GM12878 (cell line): ENCODE data around the gene KAZN. TPM values are rescaled to one million over a fixed set of nuclear protein-coding genes. Genes with fewer than 3 reads are reported as not detected.

Experiments
- ATAC-seq: fragments of 200-7000 bp; cut with Tn5 transposase; 3 replicates; pipeline ENCODE4 v1.9.1; 2020; ENCODE audit warnings: mild to moderate bottlenecking, moderate library complexity
- BruUV-seq: library from RNA; stranded (reverse); fragments of 400-500 nt; replicated peaks from 2 replicates; lab custom pipeline; 2021; lab: Mats Ljungman, UMichigan
- CTCF ChIA-PET: fragments of 300-600 bp; sonication (Branson Sonifier 250); formaldehyde crosslinking; extraction: SDS; loops from one replicate; lab custom pipeline; 2021; ENCODE audit warnings: inconsistent platforms; lab: Yijun Ruan, JAX
- POLR2A ChIA-PET: fragments of 350-600 bp; formaldehyde crosslinking; extraction: SDS; loops from one replicate; lab custom pipeline; 2021; ENCODE audit warnings: inconsistent platforms; lab: Charles Lee
- RAD21 ChIA-PET: fragments of 300-600 bp; sonication (Branson Sonifier 250); formaldehyde crosslinking; loops from one replicate; lab custom pipeline; 2023; ENCODE audit warnings: antibody characterized with exemption; ENCODE audit not compliant: unreplicated experiment; lab: Charles Lee
- SMC1A ChIA-PET: fragments of 300-600 bp; sonication (Branson Sonifier 250); formaldehyde crosslinking; loops from one replicate; lab custom pipeline; 2023; ENCODE audit not compliant: unreplicated experiment, uncharacterized antibody; lab: Charles Lee
- DNase-seq: peaks from one replicate; pipeline ENCODE4 v3.0.0-alpha.2; 2011; ENCODE audit warnings: low read depth, low spot score
- FAIRE-seq: peaks from 3 replicates; lab custom pipeline; 2011; peaks lifted over from hg19 to GRCh38; lab: Jason Lieb, UNC
- H2AFZ ChIP-seq: 2 replicates; pipeline ENCODE4 v1.6.0; 2011; ENCODE audit warnings: low read depth, low read length, control low read depth; ENCODE audit not compliant: control insufficient read depth
- H3K27ac ChIP-seq: 2 replicates; pipeline ENCODE4 v1.5.1; 2011; ENCODE audit warnings: control low read depth; ENCODE audit not compliant: control insufficient read depth, insufficient read depth
- H3K27me3 ChIP-seq, 2 experiments: replicated peaks in 1 of 2; 2 replicates each; pipeline versions ENCODE4 v1.6.0 to v1.6.1; 2011; ENCODE audit warnings: low read length in 1 of 2; ENCODE audit not compliant: control insufficient read depth in 2 of 2, insufficient read depth in 2 of 2
- H3K36me3 ChIP-seq, 2 experiments: 2 replicates each; pipeline ENCODE4 v1.5.1; 2011; ENCODE audit warnings: low read length in 1 of 2; ENCODE audit not compliant: control insufficient read depth in 2 of 2, insufficient read depth in 2 of 2
- H3K4me1 ChIP-seq: 2 replicates; pipeline ENCODE4 v1.6.1; 2011; ENCODE audit warnings: mild to moderate bottlenecking, low read length, moderate library complexity, mixed read lengths; ENCODE audit not compliant: control insufficient read depth, insufficient read depth
- H3K4me2 ChIP-seq: 2 replicates; pipeline ENCODE4 v1.6.0; 2011; ENCODE audit warnings: control low read depth; ENCODE audit not compliant: control insufficient read depth, insufficient read depth
- H3K4me3 ChIP-seq: fragments of 200-600 bp; sonication (generic); 2 replicates; pipeline ENCODE4 v1.5.1; 2016
- H3K79me2 ChIP-seq: 2 replicates; pipeline ENCODE4 v1.6.0; 2011; ENCODE audit warnings: low read length; ENCODE audit not compliant: control insufficient read depth, insufficient read depth
- H3K9ac ChIP-seq: 2 replicates; pipeline ENCODE4 v1.8.0; 2011; ENCODE audit warnings: low read length, control low read depth, mixed read lengths; ENCODE audit not compliant: control insufficient read depth, insufficient read depth
- H3K9me3 ChIP-seq: replicated peaks from 3 replicates; pipeline ENCODE4 v1.5.1; 2011; ENCODE audit warnings: mild to moderate bottlenecking, low read length; ENCODE audit not compliant: control insufficient read depth, insufficient read depth
- H4K20me1 ChIP-seq: 2 replicates; pipeline ENCODE4 v1.6.0; 2011; ENCODE audit not compliant: control insufficient read depth, insufficient read depth
- ASH2L ChIP-seq: fragments of 300-600, 200-600 bp; sonication (generic); IDR thresholded peaks from 2 replicates; pipeline ENCODE4 v1.6.1; 2017; ENCODE audit warnings: low read depth, mild to moderate bottlenecking, borderline replicate concordance
- BCL3 ChIP-seq: IDR thresholded peaks from 2 replicates; pipeline ENCODE4 v1.6.1; 2011; ENCODE audit warnings: borderline replicate concordance, low read depth, mild to moderate bottlenecking, moderate library complexity, low read length; ENCODE audit not compliant: insufficient read depth, poor library complexity, severe bottlenecking
- CREM ChIP-seq: IDR thresholded peaks from 2 replicates; pipeline ENCODE4 v1.6.1; 2014; ENCODE audit warnings: antibody characterized with exemption, low read depth
- HCFC1 ChIP-seq: fragments of 150-350 bp; IDR thresholded peaks from 2 replicates; pipeline ENCODE4 v1.6.1; 2014; ENCODE audit warnings: low read length
- HDAC6 ChIP-seq: fragments of 200-600 bp; sonication (generic); IDR thresholded peaks from one replicate; pipeline ENCODE4 v1.8.0; 2017; ENCODE audit warnings: antibody characterized with exemption; ENCODE audit not compliant: unreplicated experiment
- KDM1A ChIP-seq: fragments of 200-600 bp; sonication (generic); IDR thresholded peaks from 2 replicates; pipeline ENCODE4 v1.6.1; 2016; ENCODE audit warnings: borderline replicate concordance
- MYB ChIP-seq: fragments of 150-350 bp; IDR thresholded peaks from 2 replicates; pipeline ENCODE4 v1.6.1; 2014; ENCODE audit warnings: mild to moderate bottlenecking, low read depth, low read length, borderline replicate concordance
- NBN ChIP-seq: fragments of 450-650 bp; IDR thresholded peaks from 2 replicates; pipeline ENCODE4 v1.6.1; 2016
- NFYB ChIP-seq: IDR thresholded peaks from 2 replicates; pipeline ENCODE4 v1.6.1; 2011; ENCODE audit warnings: low read depth, mild to moderate bottlenecking, low read length, improper control_type of control experiment, moderate library complexity; ENCODE audit not compliant: insufficient read depth
- RUNX3 ChIP-seq: IDR thresholded peaks from 2 replicates; pipeline ENCODE4 v1.6.1; 2012; ENCODE audit warnings: low read length, inconsistent platforms
- ZNF207 ChIP-seq: fragments of 450-650 bp; IDR thresholded peaks from 2 replicates; pipeline ENCODE4 v1.6.1; 2014; ENCODE audit warnings: antibody characterized with exemption, mild to moderate bottlenecking, borderline replicate concordance
- ZNF384 ChIP-seq: IDR thresholded peaks from 2 replicates; pipeline ENCODE4 v1.6.1; 2012; ENCODE audit warnings: low read depth, mild to moderate bottlenecking, low read length, improper control_type of control experiment, borderline replicate concordance
- ZNF622 ChIP-seq: fragments of 450-650 bp; IDR thresholded peaks from 2 replicates; pipeline ENCODE4 v1.6.1; 2017; ENCODE audit warnings: mild to moderate bottlenecking, inconsistent platforms
- WGBS: methylation state at CpG from one replicate; pipeline ENCODE4 v1.1.6; 2016; ENCODE audit warnings: low lambda C conversion rate; ENCODE audit not compliant: insufficient replicate concordance, insufficient coverage; ENCODE audit errors: missing lambda C conversion rate; 5-methylcytosine and 5-hydroxymethylcytosine counted together
- in situ Hi-C: fragments of 300-500 bp; cut with MboI; formaldehyde crosslinking; loops from 9 replicates; pipeline ENCODE4 v1.14.3; 2018; ENCODE audit warnings: mixed read lengths
- intact Hi-C: fragments of 100-400 bp; cut with micrococcal nuclease; formaldehyde crosslinking; loops from one replicate; pipeline ENCODE4 v1.14.2; 2022; ENCODE audit not compliant: unreplicated experiment
- polyA plus RNA-seq, 11 experiments: library from polyadenylated mRNA; depleted of rRNA in 4 of 11; unstranded in 6 of 11; stranded (reverse) in 5 of 11; fragments of >200 nt; fragmentation: Nextera tagmentation in 4 of 11; fragmentation: Illumina TruSeq in 1 of 11; extraction: Ambion mirVana in 4 of 11; extraction: Trizol in 1 of 11; gene quantifications; 1 replicate in 1 of 11; 2 replicates in 10 of 11; pipeline versions ENCODE4 v1.2.1 to v1.2.3, GENCODE V29; 2011 to 2016; ENCODE audit warnings: inconsistent platforms in 2 of 11, missing spikeins in 2 of 11, low read depth in 1 of 11
- total RNA-seq, 4 experiments: library from RNA; depleted of rRNA in 3 of 4; stranded (reverse); fragments of >200 nt in 3 of 4; fragmentation: Illumina TruSeq in 1 of 4; extraction: Trizol in 1 of 4; gene quantifications; 2 replicates each; pipeline versions ENCODE4 v1.2.1 to v1.2.3, GENCODE V29; 2013 to 2021
- TF ChIP-seq, protein P1 (sequence below): IDR thresholded peaks from 2 replicates; pipeline ENCODE4 v1.6.1; 2012; ENCODE audit warnings: mild to moderate bottlenecking, low read depth, low read length
- TF ChIP-seq, protein P2 (sequence below): fragments of 450-650 bp; IDR thresholded peaks from 2 replicates; pipeline ENCODE4 v1.6.1; 2017; ENCODE audit warnings: mild to moderate bottlenecking, moderate library complexity

The KAZN gene
- total and polyA plus RNA-seq, 10 of the 15 experiments (the other 5 are each of a cell fraction or from before 2014, with no cell fraction given): 0.72 to 4.0 (median 1.2) TPM

DNA sequence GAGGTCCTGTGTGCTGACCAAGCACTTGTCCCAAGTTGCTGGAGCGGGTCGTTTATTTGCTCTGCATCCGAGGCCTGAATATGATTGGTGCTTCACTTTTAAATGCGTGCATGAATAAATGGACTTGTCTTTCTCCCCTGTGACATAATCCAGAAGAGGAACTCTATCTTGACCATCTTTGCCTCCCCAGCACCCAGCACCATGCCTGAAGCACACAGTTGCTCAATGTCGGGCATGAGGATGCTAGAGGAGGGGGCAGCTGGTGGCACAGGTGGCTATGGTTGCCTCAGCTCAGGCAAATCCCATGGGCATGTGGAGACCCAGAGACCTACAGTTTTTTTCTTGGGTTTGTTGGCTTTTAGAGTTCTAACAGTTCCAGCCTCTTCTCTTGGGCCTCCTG is 142.6 kb downstream of the KAZN start:
- H4K20me1 ChIP-seq: no peaks in the 10 kb centered on the region
- no peak overlapping the region for H3K4me2 ChIP-seq
- RAD21 ChIA-PET: interaction anchor here (0.6 to 2.0 kb wide), 4 partner anchors 8 to 141 kb away, joined by 3 to 8 read pairs (median 4); no protein-coding TSS in a partner anchor
- 34% methylated on average over 5 of the region's 5 CpGs for WGBS
- intact Hi-C loops: loop anchor here (5.0 kb wide), 1 partner anchor 224 kb away; no protein-coding TSS in a partner anchor
- no peak overlapping the region for H2AFZ ChIP-seq
- in situ Hi-C loops: no loop called here
- no TSS peak for BruUV-seq
- POLR2A ChIA-PET: interaction anchor here (0.7 to 0.9 kb wide), 2 partner anchors 18 to 142 kb away, joined by 3 read pairs; no protein-coding TSS in a partner anchor
- H3K36me3 ChIP-seq: no peaks in the 10 kb centered on the region
- H3K4me1 ChIP-seq: peaks cover 13% of the 10 kb centered on the region
- no peaks in the 10 kb centered on the region for H3K9me3 ChIP-seq
- SMC1A ChIA-PET: interaction anchor here (0.7 to 2.1 kb wide), 5 partner anchors 8 to 69 kb away, joined by 3 to 10 read pairs (median 3); no protein-coding TSS in a partner anchor
- no peak overlapping the region for H3K4me3 ChIP-seq
- CTCF ChIA-PET: interaction anchor here (0.7 to 1.6 kb wide), 3 partner anchors 9 to 141 kb away, joined by 3 to 4 read pairs (median 4); no protein-coding TSS in a partner anchor
- H3K9ac ChIP-seq: no peak overlapping the region
- no peaks in the 10 kb centered on the region for H3K79me2 ChIP-seq
- DNase-seq (no peak), FAIRE-seq (no peak), ATAC-seq (no peak)
- H3K27ac ChIP-seq: no peak overlapping the region
- no peaks in the 10 kb centered on the region for H3K27me3 ChIP-seq
- TF ChIP-seq BCL3 (no peak), ZNF622 (no peak), ZNF384 (no peak), CREM (no peak), NFYB (no peak), KDM1A (no peak), ASH2L (no peak), HDAC6 (no peak), ZNF207 (no peak), NBN (no peak), MYB (no peak), RUNX3 (no peak), HCFC1 (no peak)
- TF ChIP-seq, protein P1, sequence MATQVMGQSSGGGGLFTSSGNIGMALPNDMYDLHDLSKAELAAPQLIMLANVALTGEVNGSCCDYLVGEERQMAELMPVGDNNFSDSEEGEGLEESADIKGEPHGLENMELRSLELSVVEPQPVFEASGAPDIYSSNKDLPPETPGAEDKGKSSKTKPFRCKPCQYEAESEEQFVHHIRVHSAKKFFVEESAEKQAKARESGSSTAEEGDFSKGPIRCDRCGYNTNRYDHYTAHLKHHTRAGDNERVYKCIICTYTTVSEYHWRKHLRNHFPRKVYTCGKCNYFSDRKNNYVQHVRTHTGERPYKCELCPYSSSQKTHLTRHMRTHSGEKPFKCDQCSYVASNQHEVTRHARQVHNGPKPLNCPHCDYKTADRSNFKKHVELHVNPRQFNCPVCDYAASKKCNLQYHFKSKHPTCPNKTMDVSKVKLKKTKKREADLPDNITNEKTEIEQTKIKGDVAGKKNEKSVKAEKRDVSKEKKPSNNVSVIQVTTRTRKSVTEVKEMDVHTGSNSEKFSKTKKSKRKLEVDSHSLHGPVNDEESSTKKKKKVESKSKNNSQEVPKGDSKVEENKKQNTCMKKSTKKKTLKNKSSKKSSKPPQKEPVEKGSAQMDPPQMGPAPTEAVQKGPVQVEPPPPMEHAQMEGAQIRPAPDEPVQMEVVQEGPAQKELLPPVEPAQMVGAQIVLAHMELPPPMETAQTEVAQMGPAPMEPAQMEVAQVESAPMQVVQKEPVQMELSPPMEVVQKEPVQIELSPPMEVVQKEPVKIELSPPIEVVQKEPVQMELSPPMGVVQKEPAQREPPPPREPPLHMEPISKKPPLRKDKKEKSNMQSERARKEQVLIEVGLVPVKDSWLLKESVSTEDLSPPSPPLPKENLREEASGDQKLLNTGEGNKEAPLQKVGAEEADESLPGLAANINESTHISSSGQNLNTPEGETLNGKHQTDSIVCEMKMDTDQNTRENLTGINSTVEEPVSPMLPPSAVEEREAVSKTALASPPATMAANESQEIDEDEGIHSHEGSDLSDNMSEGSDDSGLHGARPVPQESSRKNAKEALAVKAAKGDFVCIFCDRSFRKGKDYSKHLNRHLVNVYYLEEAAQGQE: no peak
- TF ChIP-seq, protein P2, sequence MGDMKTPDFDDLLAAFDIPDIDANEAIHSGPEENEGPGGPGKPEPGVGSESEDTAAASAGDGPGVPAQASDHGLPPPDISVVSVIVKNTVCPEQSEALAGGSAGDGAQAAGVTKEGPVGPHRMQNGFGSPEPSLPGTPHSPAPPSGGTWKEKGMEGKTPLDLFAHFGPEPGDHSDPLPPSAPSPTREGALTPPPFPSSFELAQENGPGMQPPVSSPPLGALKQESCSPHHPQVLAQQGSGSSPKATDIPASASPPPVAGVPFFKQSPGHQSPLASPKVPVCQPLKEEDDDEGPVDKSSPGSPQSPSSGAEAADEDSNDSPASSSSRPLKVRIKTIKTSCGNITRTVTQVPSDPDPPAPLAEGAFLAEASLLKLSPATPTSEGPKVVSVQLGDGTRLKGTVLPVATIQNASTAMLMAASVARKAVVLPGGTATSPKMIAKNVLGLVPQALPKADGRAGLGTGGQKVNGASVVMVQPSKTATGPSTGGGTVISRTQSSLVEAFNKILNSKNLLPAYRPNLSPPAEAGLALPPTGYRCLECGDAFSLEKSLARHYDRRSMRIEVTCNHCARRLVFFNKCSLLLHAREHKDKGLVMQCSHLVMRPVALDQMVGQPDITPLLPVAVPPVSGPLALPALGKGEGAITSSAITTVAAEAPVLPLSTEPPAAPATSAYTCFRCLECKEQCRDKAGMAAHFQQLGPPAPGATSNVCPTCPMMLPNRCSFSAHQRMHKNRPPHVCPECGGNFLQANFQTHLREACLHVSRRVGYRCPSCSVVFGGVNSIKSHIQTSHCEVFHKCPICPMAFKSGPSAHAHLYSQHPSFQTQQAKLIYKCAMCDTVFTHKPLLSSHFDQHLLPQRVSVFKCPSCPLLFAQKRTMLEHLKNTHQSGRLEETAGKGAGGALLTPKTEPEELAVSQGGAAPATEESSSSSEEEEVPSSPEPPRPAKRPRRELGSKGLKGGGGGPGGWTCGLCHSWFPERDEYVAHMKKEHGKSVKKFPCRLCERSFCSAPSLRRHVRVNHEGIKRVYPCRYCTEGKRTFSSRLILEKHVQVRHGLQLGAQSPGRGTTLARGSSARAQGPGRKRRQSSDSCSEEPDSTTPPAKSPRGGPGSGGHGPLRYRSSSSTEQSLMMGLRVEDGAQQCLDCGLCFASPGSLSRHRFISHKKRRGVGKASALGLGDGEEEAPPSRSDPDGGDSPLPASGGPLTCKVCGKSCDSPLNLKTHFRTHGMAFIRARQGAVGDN: no peak; the same call in 1 of the 2 replicates
